CD14-positive monocyte (primary cell): Measurements from ENCODE around the gene METTL22. TPM values are rescaled to one million over a fixed set of nuclear protein-coding genes. Genes with fewer than 3 reads are reported as not detected.

Experiments used
- DNase-seq, 3 donors: peaks; one replicate each; pipeline ENCODE4 v3.0.0-alpha.2; 2011 to 2022
- H2AFZ ChIP-seq: 2 replicates; pipeline ENCODE4 v1.6.0; 2012; ENCODE audit warnings: mild to moderate bottlenecking, low read depth, low read length, inconsistent platforms; ENCODE audit not compliant: insufficient read depth, poor library complexity, severe bottlenecking
- H3K27ac ChIP-seq, 2 donors: 1 replicate in 1 of 2; 2 replicates in 1 of 2; pipeline ENCODE4 v1.5.1; 2012 to 2013; ENCODE audit warnings: low read length in 2 of 2, control low read depth in 1 of 2, inconsistent platforms in 1 of 2, low read depth in 1 of 2, mild to moderate bottlenecking in 1 of 2
- H3K27me3 ChIP-seq, 2 donors: one replicate each; pipeline versions ENCODE4 v1.6.0 to v1.6.1; 2011 to 2013; ENCODE audit warnings: low read length in 2 of 2; ENCODE audit not compliant: control insufficient read depth in 2 of 2, insufficient read depth in 2 of 2
- H3K36me3 ChIP-seq, 2 donors: replicated peaks in 1 of 2; 1 replicate in 1 of 2; 2 replicates in 1 of 2; pipeline versions ENCODE4 v1.5.1 to v1.6.1; 2012 to 2013; ENCODE audit warnings: low read length in 2 of 2, control low read depth in 1 of 2, inconsistent platforms in 1 of 2, mild to moderate bottlenecking in 1 of 2; ENCODE audit not compliant: insufficient read depth in 2 of 2, control insufficient read depth in 1 of 2
- H3K4me1 ChIP-seq, 2 donors: 1 replicate in 1 of 2; 2 replicates in 1 of 2; pipeline versions ENCODE4 v1.5.1 to v1.6.1; 2012 to 2013; ENCODE audit warnings: low read length in 2 of 2, control low read depth in 1 of 2, inconsistent platforms in 1 of 2, mild to moderate bottlenecking in 1 of 2, moderate library complexity in 1 of 2; ENCODE audit not compliant: insufficient read depth in 2 of 2, control insufficient read depth in 1 of 2
- H3K4me2 ChIP-seq: replicated peaks from 2 replicates; pipeline ENCODE3; 2012; ENCODE audit warnings: low read length, moderate library complexity, mild to moderate bottlenecking; ENCODE audit not compliant: poor library complexity, severe bottlenecking; ENCODE audit errors: extremely low read depth
- H3K4me3 ChIP-seq, 3 experiments: fragments of 200-600 bp in 1 of 3; sonication (generic) in 1 of 3; replicated peaks in 1 of 3; 1 replicate in 2 of 3; 2 replicates in 1 of 3; pipeline ENCODE4 v1.5.1; 2011 to 2013; ENCODE audit warnings: low read length in 3 of 3, mild to moderate bottlenecking in 3 of 3, control low read depth in 2 of 3, low read depth in 2 of 3, inconsistent platforms in 1 of 3, moderate library complexity in 1 of 3
- H3K79me2 ChIP-seq: 2 replicates; pipeline ENCODE4 v1.6.0; 2012; ENCODE audit warnings: mild to moderate bottlenecking, control low read depth, inconsistent platforms, low read length, moderate library complexity; ENCODE audit not compliant: insufficient read depth
- H3K9ac ChIP-seq: 2 replicates; pipeline ENCODE4 v1.6.0; 2017; ENCODE audit warnings: low read length, mild to moderate bottlenecking; ENCODE audit not compliant: insufficient read depth, poor library complexity, severe bottlenecking
- H3K9me3 ChIP-seq, 2 donors: replicated peaks in 1 of 2; 1 replicate in 1 of 2; 2 replicates in 1 of 2; pipeline versions ENCODE4 v1.5.1 to v1.6.1; 2012 to 2013; ENCODE audit warnings: low read length in 2 of 2, control low read depth in 1 of 2; ENCODE audit not compliant: control insufficient read depth in 1 of 2, insufficient read depth in 1 of 2
- H4K20me1 ChIP-seq: 2 replicates; pipeline ENCODE4 v1.6.0; 2012; ENCODE audit warnings: mild to moderate bottlenecking, low read length, control low read depth, moderate library complexity; ENCODE audit not compliant: insufficient read depth
- H3K27ac Mint-ChIP-seq, 7 donors: one replicate each; pipeline ENCODE4 v1.8.0; 2020; ENCODE audit warnings: mild to moderate bottlenecking in 7 of 7, mixed read lengths in 7 of 7, moderate library complexity in 6 of 7, inconsistent platforms in 2 of 7
- H3K27me3 Mint-ChIP-seq, 3 donors: one replicate each; pipeline ENCODE4 v1.8.0; 2021 to 2022; ENCODE audit warnings: low read depth in 3 of 3, mild to moderate bottlenecking in 3 of 3, mixed read lengths in 3 of 3, moderate library complexity in 3 of 3, inconsistent platforms in 1 of 3
- H3K36me3 Mint-ChIP-seq, 2 donors: one replicate each; pipeline ENCODE4 v1.8.0; 2020; ENCODE audit warnings: mixed read lengths in 2 of 2, inconsistent platforms in 1 of 2, mild to moderate bottlenecking in 1 of 2
- H3K4me1 Mint-ChIP-seq: one replicate; pipeline ENCODE4 v1.8.0; 2020; ENCODE audit warnings: mild to moderate bottlenecking, mixed read lengths
- H3K4me3 Mint-ChIP-seq, 2 donors: one replicate each; pipeline ENCODE4 v1.8.0; 2020; ENCODE audit warnings: mild to moderate bottlenecking in 2 of 2, mixed read lengths in 2 of 2, moderate library complexity in 1 of 2
- H3K9me3 Mint-ChIP-seq, 7 donors: one replicate each; pipeline ENCODE4 v1.8.0; 2020 to 2022; ENCODE audit warnings: mixed read lengths in 7 of 7, mild to moderate bottlenecking in 6 of 7, moderate library complexity in 6 of 7, inconsistent platforms in 2 of 7
- CTCF ChIP-seq: fragments of 200-600 bp; IDR thresholded peaks from one replicate; pipeline ENCODE4 v1.8.0; 2022; ENCODE audit warnings: antibody characterized with exemption, mild to moderate bottlenecking
- WGBS: methylation state at CpG from one replicate; pipeline ENCODE4 v1.1.5; 2013; ENCODE audit warnings: missing lambda C conversion rate; ENCODE audit not compliant: insufficient coverage; 5-methylcytosine and 5-hydroxymethylcytosine counted together
- intact Hi-C, 2 donors: fragments of 100-400 bp; cut with micrococcal nuclease; formaldehyde crosslinking; loops; one replicate each; pipeline versions ENCODE4 v1.15.0 to v1.15.1; 2023
- polyA plus RNA-seq, 3 donors: library from polyadenylated mRNA; depleted of rRNA in 1 of 3; unstranded in 2 of 3; stranded (reverse) in 1 of 3; fragments of 300-500 nt in 2 of 3; fragments of >200 nt in 1 of 3; fragmentation: Illumina TruSeq in 2 of 3; gene quantifications; 1 replicate in 2 of 3; 2 replicates in 1 of 3; pipeline ENCODE4 v1.2.3, GENCODE V29; 2012 to 2021

Gene METTL22
- polyA plus RNA-seq, 3 donors = 36.0 to 44.0 (median 38.9) TPM

- Mint-ChIP-seq H3K4me3 (peak overlapping the region in 1 of 2 donors; percentile 12), H3K27me3 (peaks cover 7 to 33% (median 15%) of the 10 kb centered on the region in 3 donors), H3K9me3 (peaks cover 0 to 2% (median 1%) of the 10 kb centered on the region in 7 donors), H3K27ac (no peak overlapping the region), H3K4me1 (peaks cover 14% of the 10 kb centered on the region), H3K36me3 (no peaks in the 10 kb centered on the region)
- Histone ChIP-seq H3K9ac (no peak overlapping the region), H3K4me2 (no peak overlapping the region), H3K4me1 (no peaks in the 10 kb centered on the region), H3K9me3 (no peaks in the 10 kb centered on the region), H4K20me1 (no peaks in the 10 kb centered on the region), H3K79me2 (no peaks in the 10 kb centered on the region), H3K27ac (no peak overlapping the region), H3K4me3 (no peak overlapping the region), H2AFZ (peak overlapping the region; percentile 27), H3K27me3 (peaks cover 0 to 2% of the 10 kb centered on the region in 2 donors), H3K36me3 (no peaks in the 10 kb centered on the region)
- 20% methylated on average over 1 of the region's 7 CpGs for WGBS
- peak; percentile 74 for TF ChIP-seq CTCF
- DNase-seq = peak in 2 of 3 donors; percentile 31 to 34
- intact Hi-C loops = loop anchor here in 1 of 2 donors (5.0 kb wide), 1 partner anchor 74 kb away; no protein-coding TSS in a partner anchor
Measured at GRCh38 chr16:8572919-8573724, 48.4 kb upstream of the METTL22 start.

DNA sequence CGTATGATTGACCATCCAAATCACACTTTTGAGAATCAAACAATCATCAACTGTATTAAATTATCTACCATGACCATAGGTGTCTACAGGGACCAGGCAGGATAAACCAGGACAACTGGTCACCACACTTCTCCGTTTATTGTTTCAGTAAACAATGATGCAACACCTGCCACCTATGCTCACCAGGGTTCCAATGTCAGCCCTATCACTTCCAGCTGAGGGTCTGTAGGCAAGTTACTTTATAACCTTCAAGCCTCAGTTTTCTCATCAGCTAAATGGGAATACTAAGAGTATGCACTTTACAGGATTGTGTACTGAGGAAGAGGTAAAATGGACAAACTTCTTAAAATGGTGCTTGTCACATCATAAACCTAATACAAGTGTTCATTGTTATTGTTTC is 46.1 kb upstream of the METTL22 start:
- H2AFZ ChIP-seq = no peak overlapping the region
- no peak overlapping the region for H3K4me3 ChIP-seq
- Mint-ChIP-seq H3K27me3 (peaks cover 3 to 24% (median 13%) of the 10 kb centered on the region in 3 donors), H3K27ac (no peak overlapping the region), H3K36me3 (no peaks in the 10 kb centered on the region), H3K9me3 (peaks cover 0 to 1% (median 0%) of the 10 kb centered on the region in 7 donors), H3K4me3 (no peak overlapping the region), H3K4me1 (peaks cover 13% of the 10 kb centered on the region)
- no peak for TF ChIP-seq CTCF
- H3K27ac ChIP-seq = no peak overlapping the region
- no peak overlapping the region for H3K9ac ChIP-seq
- H3K79me2 ChIP-seq = no peaks in the 10 kb centered on the region
- H3K4me1 ChIP-seq = no peaks in the 10 kb centered on the region
- H3K27me3 ChIP-seq = peaks cover 0 to 2% of the 10 kb centered on the region in 2 donors
- no peaks in the 10 kb centered on the region for H4K20me1 ChIP-seq
- no peaks in the 10 kb centered on the region for H3K36me3 ChIP-seq
- H3K9me3 ChIP-seq = no peaks in the 10 kb centered on the region
- no peak for DNase-seq
- intact Hi-C loops = no loop called here
- WGBS = 85% methylated on average over 2 of the region's 2 CpGs
- H3K4me2 ChIP-seq = no peak overlapping the region
